ENCODE measurements around the gene NEDD4L. TPM values are rescaled to one million over a fixed set of nuclear protein-coding genes. Genes with fewer than 3 reads are reported as not detected.
A peak's percentile ranks its signal among the peaks of the same experiment; 100 is the strongest.

The NEDD4L gene
- polyA plus RNA-seq, 1 of the 3 experiments (the other 2 are of a cell fraction): 13.2 TPM

DNA sequence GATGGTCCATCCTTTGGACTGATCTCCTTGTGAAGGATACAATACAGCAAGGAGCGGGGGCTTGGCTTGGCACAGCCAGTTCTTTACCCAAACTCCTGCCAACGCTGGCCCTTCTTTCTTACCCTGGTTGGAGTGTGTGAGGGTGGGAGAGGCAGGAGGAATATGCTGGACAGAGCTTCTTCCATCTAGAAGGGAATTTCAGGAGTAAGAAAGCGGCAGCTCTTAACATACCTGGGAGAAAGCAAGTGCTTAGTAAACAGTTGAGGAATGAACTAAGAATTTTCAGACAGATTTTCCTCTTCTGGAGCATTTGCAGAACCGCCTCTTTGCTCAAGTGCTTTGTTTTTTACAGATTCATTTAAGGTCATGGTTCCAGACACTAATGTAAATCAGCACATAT, 72.8 kb downstream of the NEDD4L start:
- TF ChIP-seq, protein P1, sequence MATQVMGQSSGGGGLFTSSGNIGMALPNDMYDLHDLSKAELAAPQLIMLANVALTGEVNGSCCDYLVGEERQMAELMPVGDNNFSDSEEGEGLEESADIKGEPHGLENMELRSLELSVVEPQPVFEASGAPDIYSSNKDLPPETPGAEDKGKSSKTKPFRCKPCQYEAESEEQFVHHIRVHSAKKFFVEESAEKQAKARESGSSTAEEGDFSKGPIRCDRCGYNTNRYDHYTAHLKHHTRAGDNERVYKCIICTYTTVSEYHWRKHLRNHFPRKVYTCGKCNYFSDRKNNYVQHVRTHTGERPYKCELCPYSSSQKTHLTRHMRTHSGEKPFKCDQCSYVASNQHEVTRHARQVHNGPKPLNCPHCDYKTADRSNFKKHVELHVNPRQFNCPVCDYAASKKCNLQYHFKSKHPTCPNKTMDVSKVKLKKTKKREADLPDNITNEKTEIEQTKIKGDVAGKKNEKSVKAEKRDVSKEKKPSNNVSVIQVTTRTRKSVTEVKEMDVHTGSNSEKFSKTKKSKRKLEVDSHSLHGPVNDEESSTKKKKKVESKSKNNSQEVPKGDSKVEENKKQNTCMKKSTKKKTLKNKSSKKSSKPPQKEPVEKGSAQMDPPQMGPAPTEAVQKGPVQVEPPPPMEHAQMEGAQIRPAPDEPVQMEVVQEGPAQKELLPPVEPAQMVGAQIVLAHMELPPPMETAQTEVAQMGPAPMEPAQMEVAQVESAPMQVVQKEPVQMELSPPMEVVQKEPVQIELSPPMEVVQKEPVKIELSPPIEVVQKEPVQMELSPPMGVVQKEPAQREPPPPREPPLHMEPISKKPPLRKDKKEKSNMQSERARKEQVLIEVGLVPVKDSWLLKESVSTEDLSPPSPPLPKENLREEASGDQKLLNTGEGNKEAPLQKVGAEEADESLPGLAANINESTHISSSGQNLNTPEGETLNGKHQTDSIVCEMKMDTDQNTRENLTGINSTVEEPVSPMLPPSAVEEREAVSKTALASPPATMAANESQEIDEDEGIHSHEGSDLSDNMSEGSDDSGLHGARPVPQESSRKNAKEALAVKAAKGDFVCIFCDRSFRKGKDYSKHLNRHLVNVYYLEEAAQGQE (IDR thresholded peaks at IDR 0.05; ENCODE audit: low read depth, low read length): peak; percentile 73
- TF ChIP-seq, protein P2, sequence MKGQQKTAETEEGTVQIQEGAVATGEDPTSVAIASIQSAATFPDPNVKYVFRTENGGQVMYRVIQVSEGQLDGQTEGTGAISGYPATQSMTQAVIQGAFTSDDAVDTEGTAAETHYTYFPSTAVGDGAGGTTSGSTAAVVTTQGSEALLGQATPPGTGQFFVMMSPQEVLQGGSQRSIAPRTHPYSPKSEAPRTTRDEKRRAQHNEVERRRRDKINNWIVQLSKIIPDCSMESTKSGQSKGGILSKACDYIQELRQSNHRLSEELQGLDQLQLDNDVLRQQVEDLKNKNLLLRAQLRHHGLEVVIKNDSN (IDR thresholded peaks at IDR 0.05; ENCODE audit: borderline replicate concordance, low read depth): no peak
- TF ChIP-seq TAF1 (IDR thresholded peaks at IDR 0.05; ENCODE audit: borderline replicate concordance, low read depth, low read length): no peak
- TF ChIP-seq JUND (IDR thresholded peaks at IDR 0.05): no peak
- no peaks in the 10 kb centered on the region for H3F3A ChIP-seq (replicated peaks; ENCODE audit: insufficient read depth)
- POLR2A ChIA-PET: no interaction called here
- H3K79me2 ChIP-seq (ENCODE audit: insufficient read depth): no peaks in the 10 kb centered on the region
- WGBS (ENCODE audit: low lambda C conversion rate): 70% methylated on average over 4 of the region's 4 CpGs
- DNase-seq: no peak
- H3K4me2 ChIP-seq: no peak overlapping the region
- no peak overlapping the region for H3K4me3 ChIP-seq (ENCODE audit: low read depth in 2 of 2, low read length in 1 of 2)
- no peak overlapping the region for H3K27ac ChIP-seq (ENCODE audit: low read depth in 2 of 2, low read length in 1 of 2)
- H3K9ac ChIP-seq: no peak overlapping the region
- H3K9me3 ChIP-seq: no peaks in the 10 kb centered on the region
- H3K36me3 ChIP-seq (replicated peaks in 1 of 2; ENCODE audit: control insufficient read depth in 1 of 2, insufficient read depth in 2 of 2, low read length in 1 of 2): no peaks in the 10 kb centered on the region
- CTCF ChIA-PET: interaction anchor here (1.0 to 6.2 kb wide), 5 partner anchors 19 to 74 kb away, joined by 3 to 46 read pairs (median 7); partner anchors contain the start of gene NEDD4L
- no peaks in the 10 kb centered on the region for H3K9me2 ChIP-seq
- H3K27me3 ChIP-seq (ENCODE audit: insufficient read depth): no peaks in the 10 kb centered on the region
- H4K20me1 ChIP-seq (ENCODE audit: insufficient read depth): no peaks in the 10 kb centered on the region
- H3K4me1 ChIP-seq (ENCODE audit: control insufficient read depth in 1 of 2, insufficient read depth in 2 of 2, low read depth in 1 of 2, low read length in 1 of 2): peaks cover 0 to 15% of the 10 kb centered on the region in 2 experiments; a peak in 2 of 4 replicates
- H2AFZ ChIP-seq (ENCODE audit: low read depth): no peak overlapping the region

DNA sequence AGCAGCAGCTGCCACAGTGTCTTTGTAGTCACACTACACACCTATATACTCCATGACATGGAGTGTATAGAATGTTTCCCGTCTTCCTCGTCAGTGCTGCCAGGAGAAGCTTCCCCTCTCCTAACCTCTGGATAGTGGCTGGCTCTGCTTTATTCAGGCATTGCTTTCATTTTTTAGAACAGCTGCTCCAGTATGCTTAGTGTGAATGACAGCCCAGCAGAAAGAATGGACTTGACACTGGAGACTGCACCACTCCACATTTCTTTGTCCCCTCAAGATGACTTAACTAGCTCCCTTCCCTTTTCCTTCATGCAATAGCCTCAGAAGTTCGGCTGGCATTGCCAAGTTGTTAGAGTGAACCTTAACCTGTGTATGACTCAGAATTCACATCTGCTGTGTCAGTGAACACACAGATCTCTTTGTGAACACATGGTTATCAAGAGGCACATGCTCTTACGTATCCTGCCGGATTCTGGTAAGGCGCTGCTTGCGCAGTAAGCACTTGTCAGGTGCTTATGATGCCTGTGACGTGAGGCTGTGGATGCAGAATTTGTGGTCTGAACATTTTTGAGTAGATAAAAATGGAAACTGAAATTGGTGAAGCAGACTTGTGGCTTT, 73.9 kb downstream of the NEDD4L start:
- Histone ChIP-seq H3K4me3 (ENCODE audit: low read depth in 2 of 2, low read length in 1 of 2) (no peak overlapping the region), H3K27me3 (ENCODE audit: insufficient read depth) (no peaks in the 10 kb centered on the region), H3K79me2 (ENCODE audit: insufficient read depth) (no peaks in the 10 kb centered on the region), H3K36me3 (replicated peaks in 1 of 2; ENCODE audit: control insufficient read depth in 1 of 2, insufficient read depth in 2 of 2, low read length in 1 of 2) (no peaks in the 10 kb centered on the region), H3F3A (replicated peaks; ENCODE audit: insufficient read depth) (no peaks in the 10 kb centered on the region), H3K9ac (no peak overlapping the region), H3K4me2 (no peak overlapping the region), H4K20me1 (ENCODE audit: insufficient read depth) (no peaks in the 10 kb centered on the region), H3K4me1 (ENCODE audit: control insufficient read depth in 1 of 2, insufficient read depth in 2 of 2, low read depth in 1 of 2, low read length in 1 of 2) (peaks cover 0 to 15% of the 10 kb centered on the region in 2 experiments; a peak in 2 of 4 replicates), H2AFZ (ENCODE audit: low read depth) (no peak overlapping the region), H3K9me2 (no peaks in the 10 kb centered on the region), H3K27ac (ENCODE audit: low read depth in 2 of 2, low read length in 1 of 2) (no peak overlapping the region), H3K9me3 (no peaks in the 10 kb centered on the region)
- 71% methylated on average over 8 of the region's 8 CpGs for WGBS (ENCODE audit: low lambda C conversion rate)
- DNase-seq: no peak
- ChIA-PET POLR2A (no interaction called here), CTCF (interaction anchor here (0.7 to 6.2 kb wide), 12 partner anchors 10 to 488 kb away, joined by 3 to 46 read pairs (median 4); partner anchors contain the start of gene NEDD4L)
- TF ChIP-seq RCOR1 (IDR thresholded peaks at IDR 0.05; ENCODE audit: low read length): no peak
- TF ChIP-seq, protein P3, sequence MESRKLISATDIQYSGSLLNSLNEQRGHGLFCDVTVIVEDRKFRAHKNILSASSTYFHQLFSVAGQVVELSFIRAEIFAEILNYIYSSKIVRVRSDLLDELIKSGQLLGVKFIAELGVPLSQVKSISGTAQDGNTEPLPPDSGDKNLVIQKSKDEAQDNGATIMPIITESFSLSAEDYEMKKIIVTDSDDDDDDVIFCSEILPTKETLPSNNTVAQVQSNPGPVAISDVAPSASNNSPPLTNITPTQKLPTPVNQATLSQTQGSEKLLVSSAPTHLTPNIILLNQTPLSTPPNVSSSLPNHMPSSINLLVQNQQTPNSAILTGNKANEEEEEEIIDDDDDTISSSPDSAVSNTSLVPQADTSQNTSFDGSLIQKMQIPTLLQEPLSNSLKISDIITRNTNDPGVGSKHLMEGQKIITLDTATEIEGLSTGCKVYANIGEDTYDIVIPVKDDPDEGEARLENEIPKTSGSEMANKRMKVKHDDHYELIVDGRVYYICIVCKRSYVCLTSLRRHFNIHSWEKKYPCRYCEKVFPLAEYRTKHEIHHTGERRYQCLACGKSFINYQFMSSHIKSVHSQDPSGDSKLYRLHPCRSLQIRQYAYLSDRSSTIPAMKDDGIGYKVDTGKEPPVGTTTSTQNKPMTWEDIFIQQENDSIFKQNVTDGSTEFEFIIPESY (IDR thresholded peaks at IDR 0.05; ENCODE audit: borderline replicate concordance, low read depth): no peak
- TF ChIP-seq SMC3 (IDR thresholded peaks at IDR 0.05; ENCODE audit: low read depth, low read length): no peak
- TF ChIP-seq, protein P2 (IDR thresholded peaks at IDR 0.05; ENCODE audit: borderline replicate concordance, low read depth): no peak
- TF ChIP-seq EP300 (IDR thresholded peaks at IDR 0.05; ENCODE audit: borderline replicate concordance in 1 of 2, low read depth in 1 of 2, low read length in 1 of 2): no peak
- TF ChIP-seq RAD21 (IDR thresholded peaks at IDR 0.05; ENCODE audit: low read length): no peak
- TF ChIP-seq, protein P4, sequence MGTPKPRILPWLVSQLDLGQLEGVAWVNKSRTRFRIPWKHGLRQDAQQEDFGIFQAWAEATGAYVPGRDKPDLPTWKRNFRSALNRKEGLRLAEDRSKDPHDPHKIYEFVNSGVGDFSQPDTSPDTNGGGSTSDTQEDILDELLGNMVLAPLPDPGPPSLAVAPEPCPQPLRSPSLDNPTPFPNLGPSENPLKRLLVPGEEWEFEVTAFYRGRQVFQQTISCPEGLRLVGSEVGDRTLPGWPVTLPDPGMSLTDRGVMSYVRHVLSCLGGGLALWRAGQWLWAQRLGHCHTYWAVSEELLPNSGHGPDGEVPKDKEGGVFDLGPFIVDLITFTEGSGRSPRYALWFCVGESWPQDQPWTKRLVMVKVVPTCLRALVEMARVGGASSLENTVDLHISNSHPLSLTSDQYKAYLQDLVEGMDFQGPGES (IDR thresholded peaks at IDR 0.05; ENCODE audit: low read depth, low read length): no peak
- TF ChIP-seq MXI1 (IDR thresholded peaks at IDR 0.05; ENCODE audit: low read depth, low read length): peak; percentile 42; the same call in 1 of the 2 replicates
- TF ChIP-seq ELF1 (IDR thresholded peaks at IDR 0.05): no peak
- no peak for TF ChIP-seq TEAD4 (IDR thresholded peaks at IDR 0.05; ENCODE audit: borderline replicate concordance, insufficient read depth)
- TF ChIP-seq CHD2 (IDR thresholded peaks at IDR 0.05; ENCODE audit: low read length, partially characterized antibody): no peak
- no peak for TF ChIP-seq POLR2AphosphoS5 (IDR thresholded peaks at IDR 0.05; ENCODE audit: low read depth, low read length)
- no peak for TF ChIP-seq EZH2phosphoT487 (IDR thresholded peaks at IDR 0.05; ENCODE audit: borderline replicate concordance, low read depth)
- no peak for TF ChIP-seq GATA2 (CRISPR knock-in tag; IDR thresholded peaks at IDR 0.05)
- TF ChIP-seq, protein P5, sequence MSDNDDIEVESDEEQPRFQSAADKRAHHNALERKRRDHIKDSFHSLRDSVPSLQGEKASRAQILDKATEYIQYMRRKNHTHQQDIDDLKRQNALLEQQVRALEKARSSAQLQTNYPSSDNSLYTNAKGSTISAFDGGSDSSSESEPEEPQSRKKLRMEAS (IDR thresholded peaks at IDR 0.05; ENCODE audit: low read depth): peak; percentile 68; the same call in 1 of the 2 replicates

Data from SK-N-SH (cell line).